Measurements from ENCODE around the gene PCCA.

- no peak for TF ChIP-seq CTCF (IDR thresholded peaks at IDR 0.05)
- no peak for TF ChIP-seq EP300 (IDR thresholded peaks at IDR 0.05)
These were observed 107.5 kb downstream of the PCCA start for GRCh38 chr13:100196375-100196774.
